WERI-Rb-1 (cell line): ENCODE data around the gene SUSD1.

Experiments
- DNase-seq: peaks from one replicate; pipeline ENCODE4 v3.0.0-alpha.2; 2020
- H3K27ac ChIP-seq: fragments of 250-450 bp; sonication (Bioruptor Pico); 2 replicates; pipeline ENCODE4 v1.5.1; 2020; ENCODE audit warnings: mild to moderate bottlenecking, moderate library complexity
- H3K27me3 ChIP-seq: fragments of 250-450 bp; sonication (Bioruptor Pico); 2 replicates; pipeline ENCODE4 v1.5.1; 2021; ENCODE audit warnings: mild to moderate bottlenecking, low read depth, moderate library complexity; ENCODE audit not compliant: insufficient read depth, severe bottlenecking
- H3K36me3 ChIP-seq: fragments of 250-450 bp; sonication (Bioruptor Pico); 2 replicates; pipeline ENCODE4 v1.5.1; 2020; ENCODE audit warnings: mild to moderate bottlenecking, moderate library complexity
- H3K4me3 ChIP-seq: 2 replicates; pipeline ENCODE4 v1.5.1; 2011; ENCODE audit warnings: low read depth, mild to moderate bottlenecking, control low read depth, low read length
- H3K9me3 ChIP-seq: fragments of 250-450 bp; sonication (Bioruptor Pico); 2 replicates; pipeline ENCODE4 v1.5.1; 2021; ENCODE audit warnings: mild to moderate bottlenecking, moderate library complexity; ENCODE audit not compliant: severe bottlenecking
- CTCF ChIP-seq: IDR thresholded peaks from 2 replicates; pipeline ENCODE4 v1.5.1; 2011; ENCODE audit warnings: low read depth, mild to moderate bottlenecking, control low read depth, inconsistent platforms, low read length

SUSD1 gene

GRCh38 chr9:112043423-112043822 lies 131.7 kb downstream of the SUSD1 start:
- H3K36me3 ChIP-seq, result peaks cover 9% of the 10 kb centered on the region
- no peaks in the 10 kb centered on the region for H3K27me3 ChIP-seq
- no peak for DNase-seq
- H3K9me3 ChIP-seq, result no peaks in the 10 kb centered on the region
- no peak overlapping the region for H3K4me3 ChIP-seq
- TF ChIP-seq CTCF, result no peak
- H3K27ac ChIP-seq, result no peak overlapping the region

GRCh38 chr9:112042769-112043168 lies 132.3 kb downstream of the SUSD1 start:
- no peaks in the 10 kb centered on the region for H3K27me3 ChIP-seq
- H3K27ac ChIP-seq, result no peak overlapping the region
- peaks cover 9% of the 10 kb centered on the region for H3K36me3 ChIP-seq
- no peak for TF ChIP-seq CTCF
- no peaks in the 10 kb centered on the region for H3K9me3 ChIP-seq
- no peak for DNase-seq
- H3K4me3 ChIP-seq, result no peak overlapping the region

- no peaks in the 10 kb centered on the region for H3K27me3 ChIP-seq
- H3K9me3 ChIP-seq, result no peaks in the 10 kb centered on the region
- no peak overlapping the region for H3K27ac ChIP-seq
- no peak for DNase-seq
- H3K4me3 ChIP-seq, result no peak overlapping the region
- TF ChIP-seq CTCF, result no peak
- peaks cover 9% of the 10 kb centered on the region for H3K36me3 ChIP-seq
Measured at GRCh38 chr9:112042244-112042638, 132.9 kb downstream of the SUSD1 start.

- DNase-seq, result no peak
- no peak for TF ChIP-seq CTCF
- Histone ChIP-seq H3K4me3 (no peak overlapping the region), H3K9me3 (no peaks in the 10 kb centered on the region), H3K27ac (no peak overlapping the region), H3K27me3 (no peaks in the 10 kb centered on the region), H3K36me3 (peaks cover 9% of the 10 kb centered on the region)
Measured at GRCh38 chr9:112041536-112042243, 133.4 kb downstream of the SUSD1 start.

GRCh38 chr9:112041199-112041535 lies 133.9 kb downstream of the SUSD1 start:
- Histone ChIP-seq H3K27ac (no peak overlapping the region), H3K27me3 (no peaks in the 10 kb centered on the region), H3K4me3 (no peak overlapping the region), H3K36me3 (peaks cover 9% of the 10 kb centered on the region), H3K9me3 (no peaks in the 10 kb centered on the region)
- DNase-seq, result no peak
- TF ChIP-seq CTCF, result no peak

GRCh38 chr9:112038017-112038408 lies 137.1 kb downstream of the SUSD1 start:
- Histone ChIP-seq H3K9me3 (no peaks in the 10 kb centered on the region), H3K27me3 (no peaks in the 10 kb centered on the region), H3K27ac (no peak overlapping the region), H3K4me3 (no peak overlapping the region), H3K36me3 (peaks cover 9% of the 10 kb centered on the region)
- TF ChIP-seq CTCF, result no peak
- DNase-seq, result no peak
